Tibial nerve (tissue), 3 donors: Measurements from ENCODE around the gene GOLPH3.

Experiments used
- POLR2A ChIP-seq, 2 donors: fragments of 450-650 bp; IDR thresholded peaks; one replicate each; pipeline ENCODE4 v1.6.1; 2017; ENCODE audit warnings: antibody characterized with exemption in 2 of 2, mild to moderate bottlenecking in 2 of 2, moderate library complexity in 2 of 2
- TF ChIP-seq, protein P1 (sequence below), 5 experiments: fragments of 200-600 bp in 3 of 5; fragments of 450-650 bp in 2 of 5; sonication (generic) in 3 of 5; IDR thresholded peaks; one replicate each; pipeline ENCODE4 v1.5.1; 2016 to 2019; ENCODE audit warnings: antibody characterized with exemption in 5 of 5, mild to moderate bottlenecking in 3 of 5, moderate library complexity in 2 of 5

GRCh38 chr5:32132757-32133156, 41.4 kb downstream of the GOLPH3 start:
- TF ChIP-seq, protein P1, sequence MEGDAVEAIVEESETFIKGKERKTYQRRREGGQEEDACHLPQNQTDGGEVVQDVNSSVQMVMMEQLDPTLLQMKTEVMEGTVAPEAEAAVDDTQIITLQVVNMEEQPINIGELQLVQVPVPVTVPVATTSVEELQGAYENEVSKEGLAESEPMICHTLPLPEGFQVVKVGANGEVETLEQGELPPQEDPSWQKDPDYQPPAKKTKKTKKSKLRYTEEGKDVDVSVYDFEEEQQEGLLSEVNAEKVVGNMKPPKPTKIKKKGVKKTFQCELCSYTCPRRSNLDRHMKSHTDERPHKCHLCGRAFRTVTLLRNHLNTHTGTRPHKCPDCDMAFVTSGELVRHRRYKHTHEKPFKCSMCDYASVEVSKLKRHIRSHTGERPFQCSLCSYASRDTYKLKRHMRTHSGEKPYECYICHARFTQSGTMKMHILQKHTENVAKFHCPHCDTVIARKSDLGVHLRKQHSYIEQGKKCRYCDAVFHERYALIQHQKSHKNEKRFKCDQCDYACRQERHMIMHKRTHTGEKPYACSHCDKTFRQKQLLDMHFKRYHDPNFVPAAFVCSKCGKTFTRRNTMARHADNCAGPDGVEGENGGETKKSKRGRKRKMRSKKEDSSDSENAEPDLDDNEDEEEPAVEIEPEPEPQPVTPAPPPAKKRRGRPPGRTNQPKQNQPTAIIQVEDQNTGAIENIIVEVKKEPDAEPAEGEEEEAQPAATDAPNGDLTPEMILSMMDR (IDR thresholded peaks at IDR 0.05) = no peak
- no peak for TF ChIP-seq POLR2A (IDR thresholded peaks at IDR 0.05)
